Inferior parietal cortex (tissue), 1 donor: ENCODE data around the gene DAAM2.

Experiments used
- DNase-seq: peaks from one replicate; pipeline ENCODE4 v3.0.0-alpha.2; 2016; ENCODE audit errors: extremely low spot score

The DAAM2 gene

GRCh38 chr6:39847221-39847620, 55.0 kb downstream of the DAAM2 start:
- DNase-seq, result no peak

- DNase-seq, result no peak
Observed at GRCh38 chr6:39848171-39848570, 56.0 kb downstream of the DAAM2 start.

- DNase-seq, result no peak
Observed at GRCh38 chr6:39849228-39849627, 57.1 kb downstream of the DAAM2 start.

GRCh38 chr6:39849764-39850163, 57.6 kb downstream of the DAAM2 start:
- no peak for DNase-seq

GRCh38 chr6:39850736-39851297, 58.6 kb downstream of the DAAM2 start:
- DNase-seq, result no peak

GRCh38 chr6:39851331-39851730, 59.2 kb downstream of the DAAM2 start:
- DNase-seq, result no peak

- DNase-seq, result no peak
Observed at GRCh38 chr6:39852324-39852723, 60.1 kb downstream of the DAAM2 start.

- no peak for DNase-seq
Observed at GRCh38 chr6:39853604-39854003, 61.4 kb downstream of the DAAM2 start.

GRCh38 chr6:39855356-39855995, 63.3 kb downstream of the DAAM2 start:
- no peak for DNase-seq

GRCh38 chr6:39859025-39859424, 66.8 kb downstream of the DAAM2 start:
- no peak for DNase-seq

- DNase-seq, result no peak
Observed at GRCh38 chr6:39861663-39862062, 69.5 kb downstream of the DAAM2 start.

- peak; percentile 73 for DNase-seq
Observed at GRCh38 chr6:39865011-39865888, 73.1 kb downstream of the DAAM2 start.

GRCh38 chr6:39867592-39867991, 75.4 kb downstream of the DAAM2 start:
- DNase-seq, result no peak

- DNase-seq, result no peak
Observed at GRCh38 chr6:39870950-39871349, 78.8 kb downstream of the DAAM2 start.

- no peak for DNase-seq
Observed at GRCh38 chr6:39873439-39873838, 81.3 kb downstream of the DAAM2 start.

GRCh38 chr6:39876111-39876510, 83.9 kb downstream of the DAAM2 start:
- DNase-seq, result no peak

GRCh38 chr6:39876826-39877225, 84.7 kb downstream of the DAAM2 start:
- DNase-seq, result no peak

- no peak for DNase-seq
Observed at GRCh38 chr6:39879535-39879934, 87.4 kb downstream of the DAAM2 start.

- DNase-seq, result no peak
Observed at GRCh38 chr6:39880594-39880993, 88.4 kb downstream of the DAAM2 start.

GRCh38 chr6:39881851-39882530, 89.8 kb downstream of the DAAM2 start:
- no peak for DNase-seq

- DNase-seq, result peak; percentile 25
Observed at GRCh38 chr6:39882531-39882899, 90.3 kb downstream of the DAAM2 start.

GRCh38 chr6:39884696-39885095, 92.5 kb downstream of the DAAM2 start:
- no peak for DNase-seq
